GM12891 (cell line): Measurements from ENCODE around the gene KDR.

Source experiments
- POLR2A ChIP-seq: IDR thresholded peaks from 2 replicates; pipeline ENCODE4 v1.6.1; 2011; ENCODE audit warnings: low read depth, low read length, control low read depth
- POU2F2 ChIP-seq: IDR thresholded peaks from 2 replicates; pipeline ENCODE4 v1.6.1; 2011; ENCODE audit warnings: low read depth, mild to moderate bottlenecking, control low read depth, low read length, moderate library complexity

DNA sequence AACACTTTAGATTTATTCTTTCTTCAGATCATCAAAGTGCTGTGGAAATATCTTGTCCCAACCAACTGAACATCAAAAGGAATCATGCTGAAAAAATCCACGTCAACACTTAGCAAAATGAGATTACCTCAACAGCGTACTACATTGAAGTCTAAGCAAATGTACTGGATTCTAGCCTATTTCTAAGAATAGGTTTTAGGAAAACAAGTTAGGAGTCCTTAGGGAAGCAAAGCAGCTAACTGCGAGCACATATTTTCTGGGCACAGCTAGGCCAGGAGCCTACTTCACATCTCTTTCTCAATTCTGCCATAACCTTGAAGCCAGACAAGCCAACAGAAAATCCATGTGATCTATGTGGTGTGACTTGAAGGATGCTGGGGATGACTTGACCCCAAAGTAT is 22.2 kb downstream of the KDR start:
- no peak for TF ChIP-seq POLR2A
- TF ChIP-seq POU2F2, result no peak
